Caco-2 (cell line): ENCODE results near the gene RPUSD4. TPM values are rescaled to one million over a fixed set of nuclear protein-coding genes. Genes with fewer than 3 reads are reported as not detected.

ENCODE experiments used
- BruUV-seq: library from RNA; stranded (reverse); fragments of 400-500 nt; replicated peaks from 2 replicates; lab custom pipeline; 2021; lab: Mats Ljungman, UMichigan
- CTCF ChIA-PET: fragments of 300-600 bp; sonication (Branson Sonifier 250); formaldehyde crosslinking; loops from one replicate; lab custom pipeline; 2022; ENCODE audit warnings: antibody characterized with exemption; lab: Charles Lee
- POLR2A ChIA-PET: fragments of 300-600 bp; sonication (Branson Sonifier 250); formaldehyde crosslinking; loops from one replicate; lab custom pipeline; 2022; ENCODE audit warnings: antibody characterized with exemption; lab: Charles Lee
- DNase-seq, 2 experiments: peaks; one replicate each; pipeline versions ENCODE4 v3.0.0 to v3.0.0-alpha.2; 2020 to 2022
- H3K27me3 ChIP-seq: replicated peaks from 2 replicates; pipeline ENCODE4 v1.6.0; 2011; ENCODE audit warnings: low read length; ENCODE audit not compliant: control insufficient read depth, insufficient read depth
- H3K36me3 ChIP-seq: 2 replicates; pipeline ENCODE4 v1.5.1; 2011; ENCODE audit warnings: low read length; ENCODE audit not compliant: control insufficient read depth, insufficient read depth
- H3K4me1 ChIP-seq: fragments of 250-450 bp; sonication (Bioruptor Pico); 2 replicates; pipeline ENCODE4 v1.5.1; 2020; ENCODE audit warnings: mild to moderate bottlenecking
- H3K4me3 ChIP-seq: 2 replicates; pipeline ENCODE4 v1.5.1; 2011; ENCODE audit warnings: low read depth, mild to moderate bottlenecking, control low read depth, low read length
- H3K9me3 ChIP-seq: fragments of 250-450 bp; sonication (Bioruptor Pico); 2 replicates; pipeline ENCODE4 v1.5.1; 2020; ENCODE audit warnings: mild to moderate bottlenecking, moderate library complexity
- H3K27ac Mint-ChIP-seq: one replicate; pipeline ENCODE4 v1.8.0; 2022; ENCODE audit warnings: mixed read lengths; ENCODE audit not compliant: unreplicated experiment
- H3K27me3 Mint-ChIP-seq: one replicate; pipeline ENCODE4 v1.8.0; 2022; ENCODE audit warnings: mixed read lengths; ENCODE audit not compliant: insufficient read depth, unreplicated experiment
- H3K36me3 Mint-ChIP-seq: one replicate; pipeline ENCODE4 v1.8.0; 2022; ENCODE audit warnings: mild to moderate bottlenecking, mixed read lengths; ENCODE audit not compliant: insufficient read depth, unreplicated experiment
- H3K4me1 Mint-ChIP-seq: one replicate; pipeline ENCODE4 v1.8.0; 2022; ENCODE audit warnings: low read depth, mixed read lengths; ENCODE audit not compliant: unreplicated experiment
- H3K4me3 Mint-ChIP-seq: one replicate; pipeline ENCODE4 v1.8.0; 2022; ENCODE audit warnings: mild to moderate bottlenecking, moderate library complexity, mixed read lengths; ENCODE audit not compliant: unreplicated experiment
- H3K9me3 Mint-ChIP-seq: one replicate; pipeline ENCODE4 v1.8.0; 2022; ENCODE audit warnings: mixed read lengths; ENCODE audit not compliant: unreplicated experiment
- CTCF ChIP-seq, 2 experiments: fragments of 200-600 bp in 1 of 2; IDR thresholded peaks; 1 replicate in 1 of 2; 2 replicates in 1 of 2; pipeline versions ENCODE4 v1.5.1 to v1.8.0; 2011 to 2022; ENCODE audit warnings: antibody characterized with exemption in 1 of 2, control low read depth in 1 of 2, inconsistent platforms in 1 of 2, low read depth in 1 of 2, low read length in 1 of 2, mild to moderate bottlenecking in 1 of 2, moderate library complexity in 1 of 2; ENCODE audit not compliant: insufficient read depth in 1 of 2, severe bottlenecking in 1 of 2, unreplicated experiment in 1 of 2
- intact Hi-C: fragments of 100-400 bp; cut with micrococcal nuclease; formaldehyde crosslinking; loops from one replicate; pipeline ENCODE4 v1.10.0; 2022; ENCODE audit not compliant: unreplicated experiment
- total RNA-seq: library from RNA; stranded (reverse); gene quantifications from 2 replicates; pipeline ENCODE4 v1.2.3, GENCODE V29; 2022

The RPUSD4 gene
- total RNA-seq, 1 experiment from 2014 or later, result 74.2 TPM

- Mint-ChIP-seq H3K4me3 (no peak overlapping the region), H3K27me3 (no peaks in the 10 kb centered on the region), H3K4me1 (no peaks in the 10 kb centered on the region), H3K36me3 (no peaks in the 10 kb centered on the region), H3K9me3 (no peaks in the 10 kb centered on the region), H3K27ac (no peak overlapping the region)
- intact Hi-C loops, result no loop called here
- no peaks in the 10 kb centered on the region for H3K36me3 ChIP-seq
- no peaks in the 10 kb centered on the region for H3K4me1 ChIP-seq
- no peak for TF ChIP-seq CTCF (IDR thresholded peaks at IDR 0.05; ENCODE audit: insufficient read depth in 1 of 2, low read depth in 1 of 2, low read length in 1 of 2, severe bottlenecking in 1 of 2, unreplicated experiment in 1 of 2)
- BruUV-seq, result no TSS peak
- no peak overlapping the region for H3K4me3 ChIP-seq
- ChIA-PET POLR2A (no interaction called here), CTCF (no interaction called here)
- no peak for DNase-seq
- H3K27me3 ChIP-seq, result no peaks in the 10 kb centered on the region
- H3K9me3 ChIP-seq, result no peaks in the 10 kb centered on the region
Measured at GRCh38 chr11:126176853-126177470, 34.5 kb downstream of the RPUSD4 start.

GRCh38 chr11:126175393-126175792 lies 36.1 kb downstream of the RPUSD4 start:
- DNase-seq, result no peak
- Mint-ChIP-seq H3K4me3 (no peak overlapping the region), H3K36me3 (no peaks in the 10 kb centered on the region), H3K27me3 (no peaks in the 10 kb centered on the region), H3K9me3 (no peaks in the 10 kb centered on the region), H3K4me1 (no peaks in the 10 kb centered on the region), H3K27ac (no peak overlapping the region)
- Histone ChIP-seq H3K9me3 (no peaks in the 10 kb centered on the region), H3K4me1 (no peaks in the 10 kb centered on the region), H3K4me3 (no peak overlapping the region), H3K36me3 (no peaks in the 10 kb centered on the region), H3K27me3 (no peaks in the 10 kb centered on the region)
- no TSS peak for BruUV-seq
- intact Hi-C loops, result no loop called here
- CTCF ChIA-PET, result no interaction called here
- no peak for TF ChIP-seq CTCF (IDR thresholded peaks at IDR 0.05; ENCODE audit: insufficient read depth in 1 of 2, low read depth in 1 of 2, low read length in 1 of 2, severe bottlenecking in 1 of 2, unreplicated experiment in 1 of 2)
- POLR2A ChIA-PET, result no interaction called here

- no peaks in the 10 kb centered on the region for H3K4me1 ChIP-seq
- POLR2A ChIA-PET, result no interaction called here
- Mint-ChIP-seq H3K27ac (no peak overlapping the region), H3K36me3 (no peaks in the 10 kb centered on the region), H3K4me1 (no peaks in the 10 kb centered on the region), H3K9me3 (no peaks in the 10 kb centered on the region), H3K27me3 (no peaks in the 10 kb centered on the region), H3K4me3 (no peak overlapping the region)
- no peaks in the 10 kb centered on the region for H3K9me3 ChIP-seq
- no peaks in the 10 kb centered on the region for H3K27me3 ChIP-seq
- H3K36me3 ChIP-seq, result no peaks in the 10 kb centered on the region
- CTCF ChIA-PET, result no interaction called here
- no peak for DNase-seq
- intact Hi-C loops, result no loop called here
- no peak overlapping the region for H3K4me3 ChIP-seq
- BruUV-seq, result no TSS peak
- no peak for TF ChIP-seq CTCF (IDR thresholded peaks at IDR 0.05; ENCODE audit: insufficient read depth in 1 of 2, low read depth in 1 of 2, low read length in 1 of 2, severe bottlenecking in 1 of 2, unreplicated experiment in 1 of 2)
Measured at GRCh38 chr11:126174816-126175215, 36.6 kb downstream of the RPUSD4 start.
